CD1c-positive myeloid dendritic cell (primary cell): ENCODE measurements around the gene NPAS2.
A peak's percentile ranks its signal among the peaks of the same experiment; 100 is the strongest.

Source experiments
- DNase-seq: peaks from one replicate; pipeline ENCODE4 v3.0.0-alpha.2; 2016; ENCODE audit errors: extremely low spot score

The NPAS2 gene

GRCh38 chr2:101014264-101014857, 194.4 kb downstream of the NPAS2 start:
- DNase-seq = no peak

GRCh38 chr2:101017371-101017770, 197.4 kb downstream of the NPAS2 start:
- DNase-seq = no peak

DNA sequence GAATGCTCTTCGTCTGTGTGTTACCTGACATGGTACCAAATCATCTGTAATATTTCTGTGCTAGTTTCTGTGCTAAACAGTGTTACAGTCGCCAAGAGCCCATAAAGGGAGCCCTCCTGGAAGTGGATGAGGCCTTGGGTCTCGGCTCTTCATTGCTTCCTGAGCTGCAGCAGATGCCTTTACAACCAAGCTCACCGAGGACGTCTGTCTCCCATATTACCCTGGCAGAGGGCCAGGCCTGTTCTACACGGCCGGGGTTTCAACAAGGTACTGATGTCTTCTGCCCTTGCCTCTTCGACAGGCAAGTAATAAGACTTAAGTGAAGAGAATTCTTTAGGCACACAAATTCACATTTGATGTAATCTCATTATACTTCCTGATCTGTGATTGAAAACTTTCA, 199.0 kb downstream of the NPAS2 start:
- no peak for DNase-seq

DNA sequence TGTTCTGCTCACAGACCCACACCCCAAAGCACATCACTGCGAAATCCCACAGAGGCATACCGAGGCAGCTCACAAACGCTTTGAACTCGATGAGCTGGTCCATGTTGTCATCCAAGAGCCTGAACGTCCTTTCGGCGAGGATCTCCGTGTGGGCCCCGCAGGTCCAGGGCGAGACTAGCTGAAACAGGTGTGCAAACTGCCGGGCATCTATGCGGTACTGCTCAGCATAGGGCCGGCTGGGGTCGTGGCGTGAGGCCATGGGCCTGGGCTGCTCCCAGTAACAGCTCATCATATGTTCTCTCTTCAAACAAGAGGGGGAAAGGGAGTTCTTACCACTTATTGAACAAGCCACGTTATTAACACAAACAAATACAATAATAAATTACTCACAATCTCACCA, 202.3 kb downstream of the NPAS2 start:
- no peak for DNase-seq

DNA sequence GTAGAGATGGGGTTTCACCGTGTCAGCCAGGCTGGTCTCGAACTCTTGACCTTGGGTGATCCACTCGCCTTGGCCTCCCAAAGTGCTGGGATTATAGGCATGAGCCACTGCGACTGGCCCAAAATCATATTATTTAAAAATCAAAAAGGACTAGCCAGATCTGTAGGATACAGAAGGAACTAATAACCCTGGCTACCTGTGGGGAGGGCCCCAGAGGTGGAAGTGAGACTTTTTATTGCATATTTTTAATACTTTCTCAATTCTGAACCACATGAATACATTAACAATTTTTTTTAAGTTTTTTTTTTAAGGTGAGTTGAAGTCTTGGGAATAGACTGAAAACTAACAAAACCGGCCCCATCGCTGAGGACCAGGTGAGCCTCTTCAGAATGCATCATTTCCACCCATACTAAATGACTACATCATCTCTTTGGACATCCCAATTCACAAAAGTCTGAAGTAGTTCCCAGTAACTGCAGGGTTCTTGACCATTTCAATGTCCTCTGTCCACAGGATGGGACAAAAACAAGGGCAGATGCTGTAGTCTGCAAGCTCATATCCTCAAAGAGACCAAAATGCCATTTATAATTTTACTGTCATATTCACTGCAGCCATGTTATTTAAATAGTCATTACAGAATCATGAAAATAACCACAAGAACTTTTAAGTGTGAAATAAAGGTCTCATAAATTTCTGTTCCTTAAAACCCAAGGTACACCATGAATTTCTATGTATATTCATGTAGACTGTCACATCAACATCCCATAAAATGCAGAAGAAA, 203.6 kb downstream of the NPAS2 start:
- DNase-seq = no peak

- DNase-seq = no peak
These were observed 205.6 kb downstream of the NPAS2 start for GRCh38 chr2:101025561-101025960.

DNA sequence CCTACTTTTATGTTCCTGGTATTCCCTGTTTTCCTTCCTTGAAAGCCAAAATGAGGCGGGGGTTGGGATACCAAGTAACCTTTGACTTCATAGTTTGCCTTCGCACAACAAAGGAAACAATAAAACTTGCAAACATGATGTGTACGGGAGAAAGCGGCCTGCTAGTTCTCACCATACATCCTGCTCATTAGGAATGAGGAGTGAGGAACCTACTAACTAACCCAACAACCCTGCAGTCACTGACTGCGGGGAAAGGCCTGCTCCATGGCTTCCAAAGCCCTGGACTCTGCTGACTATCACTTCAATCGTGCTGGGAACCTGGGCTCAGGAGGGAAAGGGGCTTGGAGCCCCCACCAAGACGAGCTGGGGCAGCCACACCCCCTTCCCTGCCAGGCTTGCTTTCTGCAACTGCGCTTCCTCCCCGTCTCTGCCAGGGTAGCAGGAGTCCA, 206.3 kb downstream of the NPAS2 start:
- no peak for DNase-seq

GRCh38 chr2:101026923-101027469, 207.1 kb downstream of the NPAS2 start:
- DNase-seq = no peak

DNA sequence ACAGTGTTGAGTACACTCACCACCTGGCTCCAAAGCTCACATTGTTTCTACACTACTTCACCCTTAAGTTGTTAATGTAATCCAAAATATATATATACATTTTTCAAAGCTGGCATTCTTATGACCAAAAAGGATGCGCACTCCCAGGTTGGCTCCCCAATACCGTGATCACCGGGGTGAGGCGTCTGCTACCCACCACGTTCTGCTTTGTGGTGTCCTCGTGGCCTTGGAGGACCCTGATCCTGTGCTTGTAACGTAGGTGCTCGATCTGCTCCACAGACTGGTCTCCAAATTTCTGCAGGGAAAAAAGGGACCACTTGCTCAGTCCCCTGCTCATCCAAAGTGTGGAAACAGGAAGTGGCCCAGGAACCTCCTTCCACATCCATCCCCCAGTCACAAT, 207.9 kb downstream of the NPAS2 start:
- no peak for DNase-seq

- DNase-seq = peak; percentile 37
These were observed 211.1 kb downstream of the NPAS2 start for GRCh38 chr2:101030866-101031554.

DNA sequence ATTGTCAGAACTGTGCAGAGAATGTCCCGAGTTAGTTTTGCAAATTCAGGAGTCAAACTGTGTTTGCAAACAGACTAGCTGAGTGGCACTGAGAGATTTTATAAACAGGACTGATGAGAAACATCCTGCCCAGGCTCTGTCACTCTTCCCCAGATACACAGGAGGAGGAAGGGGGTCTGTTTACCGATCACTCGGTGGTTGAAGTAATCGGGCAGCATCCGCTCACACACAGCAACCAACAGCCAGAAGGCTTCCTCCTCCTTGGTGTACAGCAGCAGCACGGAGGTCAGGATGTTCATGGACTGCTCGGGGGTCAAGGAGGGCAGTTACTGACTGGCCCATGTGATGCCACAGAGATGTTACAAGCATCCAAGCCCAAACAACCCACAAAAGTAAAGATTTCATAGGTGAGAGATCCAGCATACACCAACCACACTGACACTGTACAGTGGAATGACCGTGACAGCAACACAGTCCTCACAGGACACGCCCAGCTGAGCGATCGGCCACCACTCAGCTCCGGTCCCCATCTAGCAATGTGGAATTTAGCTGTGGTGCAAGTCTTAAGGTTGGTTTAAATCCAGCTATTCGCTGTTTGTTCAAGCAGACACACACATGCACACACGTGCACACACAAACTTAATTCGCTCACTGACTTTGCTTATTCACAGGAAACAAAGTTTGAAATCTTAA, 212.3 kb downstream of the NPAS2 start:
- no peak for DNase-seq

DNA sequence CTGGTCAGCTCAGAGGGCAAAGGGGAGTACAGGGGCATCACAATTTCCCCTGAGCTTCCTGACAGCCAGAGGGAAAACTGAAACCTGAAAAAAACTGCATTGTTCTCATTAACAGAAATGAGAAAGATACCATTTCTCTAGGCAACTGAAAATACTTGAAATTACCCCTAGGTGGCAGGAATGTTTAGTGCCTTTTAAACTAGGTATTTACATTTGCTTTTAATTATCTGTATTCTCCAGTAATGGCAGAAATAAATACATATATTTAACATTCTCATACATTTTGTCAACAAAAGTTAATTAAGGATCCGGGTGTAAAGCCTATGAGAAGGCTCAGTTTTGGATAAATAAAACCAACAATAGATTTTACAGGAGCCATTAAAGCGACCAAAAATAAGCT, 216.6 kb downstream of the NPAS2 start:
- DNase-seq = peak; percentile 20

DNA sequence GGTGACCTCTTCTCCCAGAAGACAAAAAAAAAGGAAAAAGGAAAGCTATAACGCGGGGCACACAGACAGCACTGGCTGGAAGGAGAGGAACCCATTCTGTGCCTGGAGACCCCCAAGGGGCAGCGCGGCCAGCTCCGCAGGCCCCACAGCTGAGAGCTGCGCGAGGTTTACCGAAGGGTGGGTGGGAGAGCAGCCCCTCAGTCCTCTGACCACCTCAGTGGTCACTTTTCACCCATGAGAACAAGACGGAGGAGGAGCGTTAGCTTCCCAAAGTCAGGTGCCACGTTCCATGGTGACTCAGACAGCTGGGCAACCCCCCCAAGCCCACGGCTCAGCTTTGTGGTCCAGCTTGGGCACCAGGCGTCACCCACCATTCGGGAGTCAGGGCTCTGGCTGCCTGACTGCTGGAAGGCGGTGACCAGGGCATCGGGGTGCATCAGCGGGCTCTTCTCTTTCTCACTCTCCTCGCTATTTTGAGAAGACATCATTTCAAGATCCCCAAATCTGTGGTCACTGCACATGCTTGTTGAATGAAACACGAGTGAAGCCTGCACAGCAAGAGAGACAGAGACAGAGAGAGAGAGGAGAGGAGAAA, 217.3 kb downstream of the NPAS2 start:
- DNase-seq = no peak

DNA sequence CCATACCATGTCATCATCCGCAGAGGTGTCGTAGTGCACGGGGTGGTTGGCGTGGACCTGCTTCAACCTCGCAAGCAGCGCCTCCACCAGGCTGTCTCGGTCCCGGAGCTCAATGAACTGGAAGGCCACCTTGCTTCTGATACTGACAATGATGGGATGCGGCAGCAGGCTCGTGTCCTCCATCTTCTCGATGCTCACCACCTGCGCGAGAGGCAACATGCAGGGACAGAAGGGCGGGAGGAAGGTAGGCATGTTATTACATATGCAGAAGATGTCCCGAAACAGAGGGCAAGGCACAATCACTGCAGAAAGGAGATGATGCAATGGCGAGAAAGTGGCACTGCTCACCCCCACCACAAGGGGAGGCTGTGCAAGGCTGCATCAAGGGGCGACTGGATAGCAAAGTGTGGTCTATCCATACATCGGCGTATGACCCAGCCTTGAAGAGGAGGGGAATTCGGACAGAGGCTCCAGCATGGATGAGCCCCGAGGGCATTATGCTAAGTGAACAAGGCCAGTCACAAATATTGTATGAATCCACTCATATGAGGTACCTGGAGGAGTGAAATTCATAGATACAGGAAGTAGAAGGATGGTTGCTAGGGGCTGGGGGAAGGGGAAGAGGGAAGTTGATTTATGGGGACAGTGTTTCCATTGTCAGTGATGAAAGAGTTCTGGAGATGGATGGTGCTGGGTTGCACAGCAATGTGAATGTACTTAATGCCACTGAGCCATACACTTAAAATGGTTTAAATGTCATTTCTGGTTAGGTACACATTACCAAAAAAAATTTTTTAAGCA, 218.7 kb downstream of the NPAS2 start:
- DNase-seq = peak; percentile 41

DNA sequence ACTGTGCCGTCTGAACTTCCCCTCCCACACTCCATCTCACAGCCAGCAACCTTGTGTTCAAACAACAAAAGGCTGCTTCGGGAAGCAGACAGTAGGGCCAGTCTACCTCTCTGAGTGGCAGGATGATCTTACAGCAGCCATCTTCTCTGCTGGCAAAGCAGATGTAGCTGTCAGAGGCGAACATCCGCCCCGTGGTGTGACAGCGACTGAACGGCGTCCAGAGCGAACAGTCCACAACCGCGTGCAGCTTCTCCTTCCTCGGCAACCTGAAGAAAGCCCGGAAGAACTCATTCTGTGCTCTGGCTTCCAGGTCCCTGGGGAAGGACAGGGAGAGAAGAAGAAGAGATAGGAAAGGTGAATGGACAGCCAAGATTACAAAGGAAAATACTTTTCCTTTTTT, 220.1 kb downstream of the NPAS2 start:
- DNase-seq = no peak

DNA sequence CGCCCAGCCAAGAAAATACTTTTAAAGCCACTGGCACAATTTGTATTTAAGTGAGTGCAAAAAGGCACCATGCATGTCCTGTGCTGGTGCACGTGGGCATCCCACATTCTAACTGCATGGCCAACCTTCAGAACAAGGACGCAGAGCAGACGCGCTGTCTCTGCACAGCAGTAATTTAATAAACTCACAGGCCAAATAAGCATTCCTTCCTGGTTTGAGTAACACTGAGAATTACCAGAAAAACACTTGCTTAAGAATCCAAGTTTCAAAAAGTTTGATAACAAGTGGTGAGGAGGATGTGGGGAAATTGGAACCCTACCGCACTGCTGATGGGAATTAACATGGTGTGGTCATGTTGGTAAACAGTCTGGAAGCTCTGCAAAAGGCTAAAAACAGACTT, 220.8 kb downstream of the NPAS2 start:
- no peak for DNase-seq

- peak; percentile 39 for DNase-seq
These were observed 221.5 kb downstream of the NPAS2 start for GRCh38 chr2:101041413-101041812.

DNA sequence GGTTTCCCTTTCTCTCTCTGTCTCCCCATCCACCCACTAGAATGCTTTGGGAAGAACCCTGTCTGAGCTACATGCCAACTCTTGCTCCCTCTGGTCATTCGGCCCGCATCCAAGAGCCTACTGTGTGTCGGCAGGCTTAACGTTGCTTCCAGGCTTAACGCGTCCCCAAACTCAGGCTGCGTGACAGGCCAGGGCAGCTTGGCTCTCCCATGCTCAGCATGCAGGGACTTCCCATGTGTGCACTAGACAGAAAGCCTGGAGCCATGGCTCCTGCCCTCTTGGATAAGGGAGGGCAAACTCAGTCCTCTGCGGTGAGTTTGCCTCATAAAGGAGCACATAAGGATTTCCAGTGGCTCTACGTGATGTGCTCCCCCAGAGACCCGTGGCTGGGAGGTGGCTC, 225.4 kb downstream of the NPAS2 start:
- no peak for DNase-seq
